DMS114 treated with DMSO at 0.1 percent for 48 hours (cell line): Measurements from ENCODE around the gene MERTK.

ENCODE experiments used
- DNase-seq: peaks from one replicate; lab custom pipeline; 2025; ENCODE audit not compliant: unreplicated experiment; lab: John Stamatoyannopoulos, UW

MERTK gene

GRCh38 chr2:112006076-112006410 lies 107.6 kb downstream of the MERTK start:
- no peak for DNase-seq

GRCh38 chr2:112007493-112007892 lies 109.1 kb downstream of the MERTK start:
- DNase-seq: no peak

GRCh38 chr2:112008910-112009485 lies 110.6 kb downstream of the MERTK start:
- DNase-seq: no peak

GRCh38 chr2:112010751-112011150 lies 112.3 kb downstream of the MERTK start:
- no peak for DNase-seq

- no peak for DNase-seq
Observed at GRCh38 chr2:112012556-112012955, 114.1 kb downstream of the MERTK start.

- DNase-seq: no peak
Observed at GRCh38 chr2:112018846-112019245, 120.4 kb downstream of the MERTK start.

- DNase-seq: no peak
Observed at GRCh38 chr2:112019569-112019982, 121.2 kb downstream of the MERTK start.

GRCh38 chr2:112020561-112020960 lies 122.2 kb downstream of the MERTK start:
- no peak for DNase-seq

GRCh38 chr2:112021290-112021689 lies 122.9 kb downstream of the MERTK start:
- no peak for DNase-seq

GRCh38 chr2:112021781-112022231 lies 123.4 kb downstream of the MERTK start:
- DNase-seq: no peak

- no peak for DNase-seq
Observed at GRCh38 chr2:112023707-112024106, 125.3 kb downstream of the MERTK start.

- no peak for DNase-seq
Observed at GRCh38 chr2:112024231-112024630, 125.8 kb downstream of the MERTK start.

- DNase-seq: no peak
Observed at GRCh38 chr2:112024896-112025491, 126.6 kb downstream of the MERTK start.

GRCh38 chr2:112026509-112026908 lies 128.1 kb downstream of the MERTK start:
- no peak for DNase-seq

- no peak for DNase-seq
Observed at GRCh38 chr2:112027767-112028166, 129.4 kb downstream of the MERTK start.

GRCh38 chr2:112029164-112029563 lies 130.8 kb downstream of the MERTK start:
- no peak for DNase-seq

- no peak for DNase-seq
Observed at GRCh38 chr2:112031473-112032223, 133.2 kb downstream of the MERTK start.

GRCh38 chr2:112032224-112032586 lies 133.8 kb downstream of the MERTK start:
- DNase-seq: no peak

GRCh38 chr2:112032689-112033465 lies 134.5 kb downstream of the MERTK start:
- no peak for DNase-seq

- no peak for DNase-seq
Observed at GRCh38 chr2:112033600-112033999, 135.2 kb downstream of the MERTK start.

GRCh38 chr2:112034924-112035323 lies 136.5 kb downstream of the MERTK start:
- DNase-seq: no peak

- no peak for DNase-seq
Observed at GRCh38 chr2:112035786-112036185, 137.4 kb downstream of the MERTK start.
